Natural killer cell (primary cell): ENCODE measurements around the gene HS6ST3. TPM values are rescaled to one million over a fixed set of nuclear protein-coding genes. Genes with fewer than 3 reads are reported as not detected.

Experiments
- ATAC-seq, 3 donors: fragments of 150-1000 bp in 2 of 3; fragments of 200-7000 bp in 1 of 3; cut with Tn5 transposase; 1 replicate in 1 of 3; 2 replicates in 2 of 3; pipeline ENCODE4 v1.10.0; 2021; ENCODE audit warnings: mild to moderate bottlenecking in 2 of 3, moderate library complexity in 2 of 3
- DNase-seq, 2 donors: peaks; one replicate each; pipeline versions ENCODE4 v3.0.0 to v3.0.0-alpha.2; 2013 to 2021; ENCODE audit warnings: mixed read lengths in 1 of 2
- H3K27ac ChIP-seq: one replicate; pipeline ENCODE4 v1.5.1; 2013; ENCODE audit warnings: mild to moderate bottlenecking, low read length
- H3K27me3 ChIP-seq: one replicate; pipeline ENCODE4 v1.6.1; 2013; ENCODE audit warnings: low read length; ENCODE audit not compliant: control insufficient read depth, insufficient read depth
- H3K36me3 ChIP-seq: one replicate; pipeline ENCODE4 v1.6.1; 2013; ENCODE audit warnings: low read length; ENCODE audit not compliant: control insufficient read depth, insufficient read depth
- H3K4me1 ChIP-seq: one replicate; pipeline ENCODE4 v1.6.1; 2013; ENCODE audit warnings: low read length; ENCODE audit not compliant: control insufficient read depth, insufficient read depth
- H3K4me3 ChIP-seq: one replicate; pipeline ENCODE4 v1.5.1; 2013; ENCODE audit warnings: low read length
- H3K9me3 ChIP-seq: one replicate; pipeline ENCODE4 v1.6.1; 2013; ENCODE audit warnings: low read length; ENCODE audit not compliant: control insufficient read depth, insufficient read depth
- H3K27ac Mint-ChIP-seq, 2 donors: one replicate each; pipeline ENCODE4 v1.8.0; 2022; ENCODE audit warnings: mild to moderate bottlenecking in 2 of 2, mixed read lengths in 2 of 2, moderate library complexity in 1 of 2
- H3K27me3 Mint-ChIP-seq, 2 donors: one replicate each; pipeline ENCODE4 v1.8.0; 2022; ENCODE audit warnings: low read depth in 2 of 2, mixed read lengths in 2 of 2
- H3K36me3 Mint-ChIP-seq: one replicate; pipeline ENCODE4 v1.8.0; 2022; ENCODE audit warnings: mixed read lengths
- H3K4me1 Mint-ChIP-seq, 2 donors: one replicate each; pipeline ENCODE4 v1.8.0; 2022; ENCODE audit warnings: mixed read lengths in 2 of 2
- H3K4me3 Mint-ChIP-seq: one replicate; pipeline ENCODE4 v1.8.0; 2022; ENCODE audit warnings: mild to moderate bottlenecking, moderate library complexity, mixed read lengths
- H3K9me3 Mint-ChIP-seq, 2 donors: one replicate each; pipeline ENCODE4 v1.8.0; 2022; ENCODE audit warnings: mixed read lengths in 2 of 2
- WGBS: methylation state at CpG from one replicate; pipeline ENCODE4 v1.1.7; 2013; ENCODE audit warnings: missing lambda C conversion rate; ENCODE audit not compliant: insufficient coverage; 5-methylcytosine and 5-hydroxymethylcytosine counted together
- intact Hi-C: fragments of 100-400 bp; cut with micrococcal nuclease; formaldehyde crosslinking; loops from one replicate; pipeline ENCODE4 v1.14.2; 2022
- total RNA-seq, 4 donors: library from RNA; stranded (reverse); fragments of 120-200 nt in 1 of 4; gene quantifications; one replicate each; pipeline versions ENCODE4 v1.2.3 to v1.2.4, GENCODE V29; 2013 to 2022
- TF ChIP-seq, protein P1 (sequence below): fragments of 200-600 bp; IDR thresholded peaks from one replicate; pipeline ENCODE4 v1.8.0; 2022; ENCODE audit warnings: antibody characterized with exemption

The HS6ST3 gene
- total RNA-seq, 3 donors from 2014 or later (not counting 1 experiment from before 2014, with no cell fraction given) = not detected

- H3K4me3 Mint-ChIP-seq = no peak overlapping the region
- no peaks in the 10 kb centered on the region for H3K4me1 ChIP-seq
- H3K27ac ChIP-seq = no peak overlapping the region
- ATAC-seq (no peak), DNase-seq (no peak)
- H3K9me3 ChIP-seq = peaks cover 5% of the 10 kb centered on the region
- TF ChIP-seq, protein P1, sequence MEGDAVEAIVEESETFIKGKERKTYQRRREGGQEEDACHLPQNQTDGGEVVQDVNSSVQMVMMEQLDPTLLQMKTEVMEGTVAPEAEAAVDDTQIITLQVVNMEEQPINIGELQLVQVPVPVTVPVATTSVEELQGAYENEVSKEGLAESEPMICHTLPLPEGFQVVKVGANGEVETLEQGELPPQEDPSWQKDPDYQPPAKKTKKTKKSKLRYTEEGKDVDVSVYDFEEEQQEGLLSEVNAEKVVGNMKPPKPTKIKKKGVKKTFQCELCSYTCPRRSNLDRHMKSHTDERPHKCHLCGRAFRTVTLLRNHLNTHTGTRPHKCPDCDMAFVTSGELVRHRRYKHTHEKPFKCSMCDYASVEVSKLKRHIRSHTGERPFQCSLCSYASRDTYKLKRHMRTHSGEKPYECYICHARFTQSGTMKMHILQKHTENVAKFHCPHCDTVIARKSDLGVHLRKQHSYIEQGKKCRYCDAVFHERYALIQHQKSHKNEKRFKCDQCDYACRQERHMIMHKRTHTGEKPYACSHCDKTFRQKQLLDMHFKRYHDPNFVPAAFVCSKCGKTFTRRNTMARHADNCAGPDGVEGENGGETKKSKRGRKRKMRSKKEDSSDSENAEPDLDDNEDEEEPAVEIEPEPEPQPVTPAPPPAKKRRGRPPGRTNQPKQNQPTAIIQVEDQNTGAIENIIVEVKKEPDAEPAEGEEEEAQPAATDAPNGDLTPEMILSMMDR = no peak
- H3K4me1 Mint-ChIP-seq = no peaks in the 10 kb centered on the region
- WGBS = 83% methylated on average over 4 of the region's 5 CpGs
- no peaks in the 10 kb centered on the region for H3K36me3 ChIP-seq
- intact Hi-C loops = no loop called here
- no peak overlapping the region for H3K27ac Mint-ChIP-seq
- H3K4me3 ChIP-seq = no peak overlapping the region
- no peaks in the 10 kb centered on the region for H3K27me3 ChIP-seq
- H3K27me3 Mint-ChIP-seq = no peaks in the 10 kb centered on the region
- no peaks in the 10 kb centered on the region for H3K36me3 Mint-ChIP-seq
- peaks cover 9 to 14% of the 10 kb centered on the region in 2 donors for H3K9me3 Mint-ChIP-seq
These were observed 577.5 kb downstream of the HS6ST3 start for GRCh38 chr13:96667294-96668018.

DNA sequence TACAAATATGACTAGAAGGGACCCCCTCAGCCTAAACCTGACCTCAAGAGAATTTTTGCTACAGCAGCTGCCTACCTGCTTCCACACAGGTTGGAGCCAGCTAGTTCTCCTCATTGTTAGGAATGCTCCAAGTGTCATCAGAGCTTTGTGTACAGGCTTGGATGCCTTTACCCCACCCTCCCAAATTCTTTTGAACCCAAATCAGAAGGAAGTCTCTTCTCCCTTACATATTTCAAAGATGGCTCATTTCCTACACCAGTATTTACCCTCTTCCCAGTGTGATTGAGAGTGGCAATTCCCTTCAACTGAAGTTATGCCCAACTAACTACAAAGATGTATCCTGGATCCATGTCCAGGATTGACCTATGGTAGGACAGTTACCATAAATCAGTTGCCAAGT, 581.2 kb downstream of the HS6ST3 start:
- Mint-ChIP-seq H3K4me1 (no peaks in the 10 kb centered on the region), H3K27ac (no peak overlapping the region), H3K9me3 (peaks cover 8 to 16% of the 10 kb centered on the region in 2 donors), H3K4me3 (no peak overlapping the region), H3K27me3 (no peaks in the 10 kb centered on the region), H3K36me3 (no peaks in the 10 kb centered on the region)
- H3K36me3 ChIP-seq = no peaks in the 10 kb centered on the region
- H3K4me1 ChIP-seq = no peaks in the 10 kb centered on the region
- no peak for ATAC-seq
- TF ChIP-seq, protein P1 = no peak
- no peaks in the 10 kb centered on the region for H3K9me3 ChIP-seq
- intact Hi-C loops = no loop called here
- no peak for DNase-seq
- H3K27ac ChIP-seq = no peak overlapping the region
- H3K27me3 ChIP-seq = no peaks in the 10 kb centered on the region
- H3K4me3 ChIP-seq = no peak overlapping the region

DNA sequence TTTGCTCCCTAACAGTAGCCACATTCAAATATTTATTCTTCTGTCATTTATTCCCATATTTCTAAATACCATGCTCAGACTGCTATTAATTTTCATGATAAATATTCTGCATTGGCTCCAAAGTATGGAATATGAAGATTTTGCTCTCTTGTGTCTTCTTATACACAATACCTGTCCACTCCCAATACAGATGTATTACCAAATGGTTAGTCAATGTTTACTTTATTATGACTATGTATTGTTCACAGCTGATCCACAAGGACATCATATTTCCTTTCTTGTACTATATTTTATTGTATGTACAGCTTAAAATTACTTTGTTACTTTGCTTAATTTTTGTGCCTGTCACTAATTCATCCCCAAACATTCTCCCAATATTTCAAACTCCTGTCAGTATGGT, 582.1 kb downstream of the HS6ST3 start:
- no peaks in the 10 kb centered on the region for H3K4me1 Mint-ChIP-seq
- H3K36me3 ChIP-seq = no peaks in the 10 kb centered on the region
- intact Hi-C loops = no loop called here
- H3K27ac ChIP-seq = no peak overlapping the region
- H3K27ac Mint-ChIP-seq = no peak overlapping the region
- H3K9me3 Mint-ChIP-seq = peaks cover 8 to 16% of the 10 kb centered on the region in 2 donors
- H3K36me3 Mint-ChIP-seq = no peaks in the 10 kb centered on the region
- no peaks in the 10 kb centered on the region for H3K9me3 ChIP-seq
- H3K4me3 ChIP-seq = no peak overlapping the region
- no peak overlapping the region for H3K4me3 Mint-ChIP-seq
- H3K4me1 ChIP-seq = no peaks in the 10 kb centered on the region
- TF ChIP-seq, protein P1 = no peak
- H3K27me3 Mint-ChIP-seq = no peaks in the 10 kb centered on the region
- ATAC-seq (no peak), DNase-seq (no peak)
- no peaks in the 10 kb centered on the region for H3K27me3 ChIP-seq

- H3K4me3 Mint-ChIP-seq = no peak overlapping the region
- H3K27me3 Mint-ChIP-seq = no peaks in the 10 kb centered on the region
- 80% methylated on average over 3 of the region's 3 CpGs for WGBS
- H3K27ac Mint-ChIP-seq = no peak overlapping the region
- TF ChIP-seq, protein P1 = no peak
- H3K4me1 Mint-ChIP-seq = no peaks in the 10 kb centered on the region
- H3K4me1 ChIP-seq = no peaks in the 10 kb centered on the region
- no peak overlapping the region for H3K27ac ChIP-seq
- ATAC-seq (no peak), DNase-seq (no peak)
- no peaks in the 10 kb centered on the region for H3K9me3 ChIP-seq
- H3K9me3 Mint-ChIP-seq = peaks cover 10 to 19% of the 10 kb centered on the region in 2 donors
- intact Hi-C loops = no loop called here
- H3K36me3 ChIP-seq = no peaks in the 10 kb centered on the region
- no peaks in the 10 kb centered on the region for H3K27me3 ChIP-seq
- H3K36me3 Mint-ChIP-seq = no peaks in the 10 kb centered on the region
- no peak overlapping the region for H3K4me3 ChIP-seq
These were observed 583.9 kb downstream of the HS6ST3 start for GRCh38 chr13:96673825-96674224.
